ENCODE data around the gene C2CD4B. TPM values are rescaled to one million over a fixed set of nuclear protein-coding genes. Genes with fewer than 3 reads are reported as not detected.

The C2CD4B gene
- total and polyA plus RNA-seq, 2 of the 13 experiments (the other 11 are each of a cell fraction or from before 2014, with no cell fraction given): not detected

DNA sequence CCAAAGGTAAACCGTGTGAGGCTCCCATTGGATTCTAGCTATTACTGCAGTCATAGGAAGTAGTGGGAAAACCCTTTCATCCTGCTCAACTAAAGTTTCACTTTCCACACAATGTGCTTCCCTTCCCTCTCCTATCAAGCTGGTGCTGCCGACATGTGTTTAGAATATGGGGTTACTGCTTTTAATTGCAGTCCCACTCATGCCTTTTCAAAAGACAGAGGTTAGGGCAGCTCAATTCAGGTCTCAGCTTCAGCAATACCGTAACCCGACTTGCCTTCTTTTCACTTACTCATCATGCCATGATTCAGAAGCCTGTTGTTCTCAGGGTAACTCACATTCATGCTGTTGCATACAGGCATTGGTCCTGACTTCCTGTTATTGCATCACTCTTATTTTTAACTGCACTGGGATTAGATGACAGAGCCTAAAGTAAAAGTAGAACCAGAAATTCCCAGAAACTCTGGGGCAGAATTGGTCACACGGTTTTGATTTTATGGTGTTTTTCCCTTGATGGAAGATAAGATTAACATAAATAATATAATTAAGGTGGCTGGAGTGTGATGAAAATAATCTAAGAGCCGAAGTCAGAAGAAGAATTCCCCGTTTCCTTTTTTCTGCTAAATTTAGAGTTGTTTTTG, 45.7 kb downstream of the C2CD4B start (continued):
- TF ChIP-seq, protein P1, sequence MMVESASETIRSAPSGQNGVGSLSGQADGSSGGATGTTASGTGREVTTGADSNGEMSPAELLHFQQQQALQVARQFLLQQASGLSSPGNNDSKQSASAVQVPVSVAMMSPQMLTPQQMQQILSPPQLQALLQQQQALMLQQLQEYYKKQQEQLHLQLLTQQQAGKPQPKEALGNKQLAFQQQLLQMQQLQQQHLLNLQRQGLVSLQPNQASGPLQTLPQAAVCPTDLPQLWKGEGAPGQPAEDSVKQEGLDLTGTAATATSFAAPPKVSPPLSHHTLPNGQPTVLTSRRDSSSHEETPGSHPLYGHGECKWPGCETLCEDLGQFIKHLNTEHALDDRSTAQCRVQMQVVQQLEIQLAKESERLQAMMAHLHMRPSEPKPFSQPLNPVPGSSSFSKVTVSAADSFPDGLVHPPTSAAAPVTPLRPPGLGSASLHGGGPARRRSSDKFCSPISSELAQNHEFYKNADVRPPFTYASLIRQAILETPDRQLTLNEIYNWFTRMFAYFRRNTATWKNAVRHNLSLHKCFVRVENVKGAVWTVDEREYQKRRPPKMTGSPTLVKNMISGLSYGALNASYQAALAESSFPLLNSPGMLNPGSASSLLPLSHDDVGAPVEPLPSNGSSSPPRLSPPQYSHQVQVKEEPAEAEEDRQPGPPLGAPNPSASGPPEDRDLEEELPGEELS (CRISPR knock-in tag; IDR thresholded peaks at IDR 0.05): no peak
- TF ChIP-seq AKAP8 (CRISPR knock-in tag; IDR thresholded peaks at IDR 0.05) (no peak), ZNF644 (CRISPR knock-in tag; IDR thresholded peaks at IDR 0.05; ENCODE audit: low read depth) (peak; percentile 66), ZFP36L2 (CRISPR knock-in tag; IDR thresholded peaks at IDR 0.05) (no peak), NFIC (IDR thresholded peaks at IDR 0.05; ENCODE audit: low read length) (no peak), KAT8 (CRISPR knock-in tag; IDR thresholded peaks at IDR 0.05) (peak; percentile 40; the same call in 1 of the 2 replicates), STAT5B (CRISPR knock-in tag; IDR thresholded peaks at IDR 0.05) (no peak), ZNF274 (CRISPR knock-in tag; IDR thresholded peaks at IDR 0.05) (no peak), ARID2 (CRISPR knock-in tag; IDR thresholded peaks at IDR 0.05; ENCODE audit: borderline replicate concordance) (no peak), ZNF160 (CRISPR knock-in tag; IDR thresholded peaks at IDR 0.05) (no peak), PLSCR1 (CRISPR knock-in tag; IDR thresholded peaks at IDR 0.05; ENCODE audit: borderline replicate concordance) (no peak), RXRB (CRISPR knock-in tag; IDR thresholded peaks at IDR 0.05; ENCODE audit: borderline replicate concordance) (0 out of 2 replicates have a peak, but pooled peaks have one; percentile 11), SNAPC5 (CRISPR knock-in tag; IDR thresholded peaks at IDR 0.05; ENCODE audit: borderline replicate concordance) (no peak), ZNF646 (CRISPR knock-in tag; IDR thresholded peaks at IDR 0.05) (no peak), ZNF264 (CRISPR knock-in tag; IDR thresholded peaks at IDR 0.05) (no peak), GLI4 (CRISPR knock-in tag; IDR thresholded peaks at IDR 0.05; ENCODE audit: borderline replicate concordance) (no peak)
- TF ChIP-seq, protein P2, sequence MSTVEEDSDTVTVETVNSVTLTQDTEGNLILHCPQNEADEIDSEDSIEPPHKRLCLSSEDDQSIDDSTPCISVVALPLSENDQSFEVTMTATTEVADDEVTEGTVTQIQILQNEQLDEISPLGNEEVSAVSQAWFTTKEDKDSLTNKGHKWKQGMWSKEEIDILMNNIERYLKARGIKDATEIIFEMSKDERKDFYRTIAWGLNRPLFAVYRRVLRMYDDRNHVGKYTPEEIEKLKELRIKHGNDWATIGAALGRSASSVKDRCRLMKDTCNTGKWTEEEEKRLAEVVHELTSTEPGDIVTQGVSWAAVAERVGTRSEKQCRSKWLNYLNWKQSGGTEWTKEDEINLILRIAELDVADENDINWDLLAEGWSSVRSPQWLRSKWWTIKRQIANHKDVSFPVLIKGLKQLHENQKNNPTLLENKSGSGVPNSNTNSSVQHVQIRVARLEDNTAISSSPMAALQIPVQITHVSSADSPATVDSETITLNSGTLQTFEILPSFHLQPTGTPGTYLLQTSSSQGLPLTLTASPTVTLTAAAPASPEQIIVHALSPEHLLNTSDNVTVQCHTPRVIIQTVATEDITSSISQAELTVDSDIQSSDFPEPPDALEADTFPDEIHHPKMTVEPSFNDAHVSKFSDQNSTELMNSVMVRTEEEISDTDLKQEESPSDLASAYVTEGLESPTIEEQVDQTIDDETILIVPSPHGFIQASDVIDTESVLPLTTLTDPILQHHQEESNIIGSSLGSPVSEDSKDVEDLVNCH (CRISPR knock-in tag; IDR thresholded peaks at IDR 0.05): no peak
- TF ChIP-seq, protein P3, sequence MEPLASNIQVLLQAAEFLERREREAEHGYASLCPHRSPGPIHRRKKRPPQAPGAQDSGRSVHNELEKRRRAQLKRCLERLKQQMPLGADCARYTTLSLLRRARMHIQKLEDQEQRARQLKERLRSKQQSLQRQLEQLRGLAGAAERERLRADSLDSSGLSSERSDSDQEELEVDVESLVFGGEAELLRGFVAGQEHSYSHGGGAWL (CRISPR knock-in tag; IDR thresholded peaks at IDR 0.05): no peak
